ENCODE measurements around the gene MIOS.

MIOS gene

DNA sequence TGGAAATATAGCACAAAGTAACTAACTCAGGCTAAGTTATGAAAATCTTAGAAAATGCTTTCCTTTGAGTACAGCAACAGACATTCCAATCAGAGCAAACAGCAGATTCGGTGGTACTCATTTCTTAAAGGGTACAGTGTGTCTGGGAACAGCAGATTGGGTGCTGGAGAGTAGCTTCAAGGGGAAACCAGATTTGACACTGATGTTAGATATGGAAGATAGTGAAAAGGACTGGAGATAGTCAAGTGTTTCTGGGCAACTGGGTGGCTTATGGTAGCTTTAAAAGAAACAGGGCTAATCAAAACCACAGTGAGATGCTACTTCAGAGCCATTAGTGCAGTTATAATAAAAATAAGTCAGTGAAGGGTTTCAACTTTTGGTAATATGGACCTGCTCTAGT, 61.8 kb downstream of the MIOS start:
- TF ChIP-seq, protein P1, sequence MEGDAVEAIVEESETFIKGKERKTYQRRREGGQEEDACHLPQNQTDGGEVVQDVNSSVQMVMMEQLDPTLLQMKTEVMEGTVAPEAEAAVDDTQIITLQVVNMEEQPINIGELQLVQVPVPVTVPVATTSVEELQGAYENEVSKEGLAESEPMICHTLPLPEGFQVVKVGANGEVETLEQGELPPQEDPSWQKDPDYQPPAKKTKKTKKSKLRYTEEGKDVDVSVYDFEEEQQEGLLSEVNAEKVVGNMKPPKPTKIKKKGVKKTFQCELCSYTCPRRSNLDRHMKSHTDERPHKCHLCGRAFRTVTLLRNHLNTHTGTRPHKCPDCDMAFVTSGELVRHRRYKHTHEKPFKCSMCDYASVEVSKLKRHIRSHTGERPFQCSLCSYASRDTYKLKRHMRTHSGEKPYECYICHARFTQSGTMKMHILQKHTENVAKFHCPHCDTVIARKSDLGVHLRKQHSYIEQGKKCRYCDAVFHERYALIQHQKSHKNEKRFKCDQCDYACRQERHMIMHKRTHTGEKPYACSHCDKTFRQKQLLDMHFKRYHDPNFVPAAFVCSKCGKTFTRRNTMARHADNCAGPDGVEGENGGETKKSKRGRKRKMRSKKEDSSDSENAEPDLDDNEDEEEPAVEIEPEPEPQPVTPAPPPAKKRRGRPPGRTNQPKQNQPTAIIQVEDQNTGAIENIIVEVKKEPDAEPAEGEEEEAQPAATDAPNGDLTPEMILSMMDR (conservative IDR thresholded peaks at IDR 0.05), result no peak
- H3K27ac ChIP-seq, result no peak overlapping the region

DNA sequence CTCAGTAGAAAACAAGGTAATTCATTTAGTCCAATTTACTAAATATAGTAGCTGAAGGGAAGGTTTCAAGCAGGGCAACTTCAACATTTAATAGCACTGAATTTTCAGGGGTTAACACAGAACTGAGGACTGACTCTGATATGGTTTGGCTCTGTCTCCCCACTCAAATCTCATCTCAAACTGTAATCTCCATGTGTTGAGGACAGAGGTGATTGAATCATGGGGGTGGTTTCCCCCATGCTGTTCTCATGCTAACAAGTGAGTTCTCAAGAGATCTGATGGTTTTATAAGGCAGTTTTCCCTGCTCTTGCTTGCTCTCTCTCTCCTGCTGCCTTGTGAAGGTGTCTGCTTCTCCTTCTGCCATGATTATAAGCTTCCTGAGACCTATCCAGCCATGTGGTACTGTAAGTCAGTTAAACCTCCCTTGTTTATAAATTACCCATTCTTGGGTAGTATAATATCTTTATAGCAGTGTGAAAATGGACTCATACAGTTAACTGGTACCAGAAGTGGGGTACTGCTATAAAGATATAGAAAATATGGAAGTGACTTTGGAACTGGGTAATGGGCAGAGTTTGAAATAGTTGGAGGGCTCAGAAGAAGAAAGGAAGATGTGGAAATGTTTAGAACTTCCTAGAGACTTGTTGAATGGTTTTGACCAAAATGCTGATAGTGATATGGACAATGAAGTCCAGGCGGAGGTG, 64.1 kb downstream of the MIOS start:
- no peak overlapping the region for H3K27ac ChIP-seq
- TF ChIP-seq, protein P1 (conservative IDR thresholded peaks at IDR 0.05), result no peak

DNA sequence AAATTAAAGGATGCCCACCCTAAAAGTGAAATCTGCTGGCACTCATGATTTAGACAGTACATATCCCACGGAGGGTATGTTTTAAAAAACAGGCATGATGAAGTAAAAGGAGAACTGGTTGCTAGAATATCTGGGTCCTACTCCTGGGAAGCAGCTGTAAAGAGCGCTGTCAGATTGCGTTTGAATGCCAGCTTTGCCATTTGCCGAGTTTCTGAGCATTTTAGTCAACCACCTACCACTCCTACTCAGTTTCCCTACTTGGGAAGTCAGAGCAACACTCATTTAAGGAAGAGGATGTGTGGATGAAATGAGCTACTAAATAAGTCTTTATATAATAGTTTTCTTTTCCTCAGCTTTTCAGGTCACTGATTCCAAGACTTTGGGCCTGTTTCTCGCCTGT, 72.7 kb downstream of the MIOS start:
- TF ChIP-seq, protein P1 (conservative IDR thresholded peaks at IDR 0.05), result no peak
- H3K27ac ChIP-seq, result peak overlapping the region; percentile 73

DNA sequence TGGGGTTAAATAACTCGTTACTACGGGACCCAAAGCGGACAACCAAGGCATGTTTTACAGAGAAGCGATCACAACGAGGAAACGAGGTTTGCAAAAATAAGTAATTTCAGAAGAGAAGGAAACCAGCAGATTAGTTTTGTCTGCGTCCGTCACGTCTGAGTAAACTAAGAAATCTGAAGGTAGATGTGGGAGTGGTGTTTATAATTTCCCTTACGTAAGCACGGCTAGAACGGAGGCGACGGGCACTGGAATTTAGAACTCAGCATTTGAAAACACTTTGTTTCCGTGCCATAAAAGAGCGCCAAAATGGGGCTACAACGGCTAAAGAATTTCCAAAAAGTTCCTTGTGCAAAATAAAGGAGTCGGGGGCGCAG, 73.2 kb downstream of the MIOS start:
- H3K27ac ChIP-seq, result peak overlapping the region; percentile 73
- TF ChIP-seq, protein P1 (conservative IDR thresholded peaks at IDR 0.05), result no peak

DNA sequence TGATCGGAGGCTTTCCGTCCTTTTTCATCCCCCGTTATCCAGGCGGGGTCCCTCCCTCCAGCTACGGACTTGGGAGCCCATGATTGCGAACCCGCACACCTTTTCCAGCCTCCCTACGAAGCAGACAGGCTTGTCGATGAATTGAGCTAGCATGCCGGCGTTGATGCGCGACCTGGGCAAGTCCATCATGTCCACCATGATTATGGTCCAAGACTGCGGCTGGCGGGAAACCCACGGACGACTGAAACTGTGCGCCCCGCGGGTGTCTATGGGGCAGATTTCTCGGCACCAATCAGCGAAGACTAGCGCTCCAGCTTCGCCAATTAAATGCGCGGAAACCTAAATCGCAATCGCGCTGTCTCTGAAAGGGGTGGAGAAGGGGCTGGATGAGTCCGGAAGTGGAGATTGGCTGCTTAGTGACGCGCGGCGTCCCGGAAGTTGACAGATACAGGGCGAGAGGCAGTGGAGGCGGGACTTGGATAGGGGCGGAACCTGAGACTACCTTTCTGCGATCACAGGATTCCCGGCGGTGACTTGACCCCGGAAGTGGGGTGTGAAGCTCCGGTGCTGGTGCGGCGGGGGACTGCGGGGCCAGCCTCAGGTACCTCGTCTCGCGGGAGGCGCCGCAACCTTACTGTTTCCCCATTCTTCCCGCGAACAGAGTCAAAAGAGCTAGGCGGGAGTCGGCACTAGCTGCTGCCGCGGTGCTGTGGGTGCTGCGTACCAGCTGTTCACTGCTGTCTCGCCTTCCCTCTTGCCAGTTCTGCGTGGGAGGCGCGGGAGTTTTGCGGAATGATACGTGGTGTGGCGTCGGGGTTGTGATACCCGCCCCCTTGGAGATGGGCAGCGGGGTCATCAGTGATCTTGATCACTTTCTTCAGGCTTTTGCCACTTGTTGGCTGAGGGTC, 73.8 kb downstream of the MIOS start, which contains the start of gene UMAD1:
Gene UMAD1, plus strand, starts transcription at position 532 of the 908 bp plus-strand sequence. CDS start 32,620 bp downstream, outside the sequence.
- peak within 1 kb of the TSS; percentile 73 for H3K27ac ChIP-seq
- TF ChIP-seq, protein P1 (conservative IDR thresholded peaks at IDR 0.05), result no peak

DNA sequence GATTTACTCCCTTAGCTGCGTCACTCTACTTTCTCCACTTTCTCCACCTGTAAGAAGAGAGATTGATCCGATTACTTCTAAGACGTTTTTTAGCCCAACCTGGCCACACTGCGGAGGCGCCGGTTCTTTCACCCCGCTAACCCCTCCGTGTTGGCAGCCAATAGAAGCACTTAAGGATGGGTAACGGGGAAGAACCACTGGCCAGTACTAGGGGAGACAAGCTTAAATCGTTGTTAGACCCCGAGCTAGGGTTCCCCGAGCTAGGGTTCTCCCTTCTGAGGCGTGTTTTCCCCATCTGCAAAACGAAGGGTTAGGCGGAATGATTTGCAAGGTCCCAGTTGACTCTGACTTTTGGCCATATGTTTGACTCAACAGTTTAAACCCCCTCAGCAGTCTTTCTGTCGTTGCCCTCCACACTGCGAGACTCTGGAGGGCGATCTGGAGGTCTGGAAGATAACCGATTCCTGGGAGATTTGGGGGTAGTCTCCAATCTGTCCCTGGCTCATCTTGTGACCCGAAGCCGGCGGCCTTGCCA, 74.5 kb downstream of the MIOS start:
- TF ChIP-seq, protein P1 (conservative IDR thresholded peaks at IDR 0.05), result no peak
- H3K27ac ChIP-seq, result peak overlapping the region; percentile 73

DNA sequence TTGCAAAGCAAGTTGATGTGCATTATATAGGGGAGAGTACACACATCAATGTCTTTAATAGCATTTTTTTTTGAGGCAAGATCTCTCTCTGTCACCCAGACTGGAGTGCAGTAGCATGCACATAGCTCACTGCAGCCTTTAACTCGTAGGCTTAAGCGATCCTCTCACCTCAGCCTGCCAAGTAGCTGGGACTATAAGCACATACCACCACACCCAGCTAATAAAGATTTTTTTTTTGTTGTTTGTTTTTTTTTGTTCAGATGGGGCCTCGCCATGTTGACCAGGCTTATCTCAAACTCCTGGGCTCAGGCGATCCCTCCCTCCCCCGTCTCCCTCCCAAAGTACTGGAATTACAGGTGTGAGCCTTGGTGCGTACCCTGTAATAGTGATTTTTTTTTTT, 75.4 kb downstream of the MIOS start:
- peak overlapping the region; percentile 73 for H3K27ac ChIP-seq
- TF ChIP-seq, protein P1 (conservative IDR thresholded peaks at IDR 0.05), result no peak

All from VCaP (cell line).